Measurements from ENCODE around the gene AFF3.

The AFF3 gene

GRCh38 chr2:100050685-100051084, 91.7 kb downstream of the AFF3 start:
- Histone ChIP-seq H3K27ac (ENCODE audit: low read depth, low read length, poor library complexity, severe bottlenecking) (no peak overlapping the region), H3F3A (ENCODE audit: insufficient read depth, low read length) (no peaks in the 10 kb centered on the region), H3K4me3 (ENCODE audit: low read depth, low read length, poor library complexity, severe bottlenecking) (no peak overlapping the region), H3K27me3 (ENCODE audit: insufficient read depth, low read length) (no peaks in the 10 kb centered on the region), H3K9me3 (ENCODE audit: low read length) (no peaks in the 10 kb centered on the region), H3K9ac (ENCODE audit: low read length) (no peak overlapping the region), H4K20me1 (ENCODE audit: insufficient read depth, low read length) (no peaks in the 10 kb centered on the region), H2AFZ (ENCODE audit: low read length) (no peak overlapping the region), H3K4me1 (ENCODE audit: insufficient read depth, low read length, severe bottlenecking) (no peaks in the 10 kb centered on the region), H3K4me2 (ENCODE audit: low read length) (no peak overlapping the region), H3K36me3 (ENCODE audit: insufficient read depth, low read length) (peaks cover 96% of the 10 kb centered on the region), H3K79me2 (ENCODE audit: insufficient read depth, low read length) (peaks cover 6% of the 10 kb centered on the region; the same call in 1 of the 2 replicates), H3K9me2 (ENCODE audit: low read depth, low read length) (no peaks in the 10 kb centered on the region)
- no peak for TF ChIP-seq EZH2 (IDR thresholded peaks at IDR 0.05; ENCODE audit: borderline replicate concordance, low read length)
- no peak for TF ChIP-seq CTCF (IDR thresholded peaks at IDR 0.05; ENCODE audit: low read length)

- H3K27ac ChIP-seq (ENCODE audit: low read depth, low read length, poor library complexity, severe bottlenecking) = no peak overlapping the region
- H3K9me2 ChIP-seq (ENCODE audit: low read depth, low read length) = no peaks in the 10 kb centered on the region
- H3K9me3 ChIP-seq (ENCODE audit: low read length) = no peaks in the 10 kb centered on the region
- H3F3A ChIP-seq (ENCODE audit: insufficient read depth, low read length) = no peaks in the 10 kb centered on the region
- H3K4me1 ChIP-seq (ENCODE audit: insufficient read depth, low read length, severe bottlenecking) = no peaks in the 10 kb centered on the region
- no peak overlapping the region for H3K4me3 ChIP-seq (ENCODE audit: low read depth, low read length, poor library complexity, severe bottlenecking)
- H4K20me1 ChIP-seq (ENCODE audit: insufficient read depth, low read length) = no peaks in the 10 kb centered on the region
- no peak overlapping the region for H3K4me2 ChIP-seq (ENCODE audit: low read length)
- H2AFZ ChIP-seq (ENCODE audit: low read length) = no peak overlapping the region
- no peak overlapping the region for H3K9ac ChIP-seq (ENCODE audit: low read length)
- peaks cover 17% of the 10 kb centered on the region for H3K79me2 ChIP-seq (ENCODE audit: insufficient read depth, low read length)
- TF ChIP-seq CTCF (IDR thresholded peaks at IDR 0.05; ENCODE audit: low read length) (no peak), EZH2 (IDR thresholded peaks at IDR 0.05; ENCODE audit: borderline replicate concordance, low read length) (no peak)
- peaks cover 92% of the 10 kb centered on the region for H3K36me3 ChIP-seq (ENCODE audit: insufficient read depth, low read length)
- H3K27me3 ChIP-seq (ENCODE audit: insufficient read depth, low read length) = no peaks in the 10 kb centered on the region
Measured at GRCh38 chr2:100046961-100047947, 95.1 kb downstream of the AFF3 start.

- peaks cover 92% of the 10 kb centered on the region for H3K36me3 ChIP-seq (ENCODE audit: insufficient read depth, low read length)
- H3K4me2 ChIP-seq (ENCODE audit: low read length) = no peak overlapping the region
- peaks cover 21% of the 10 kb centered on the region for H3K79me2 ChIP-seq (ENCODE audit: insufficient read depth, low read length)
- no peaks in the 10 kb centered on the region for H3F3A ChIP-seq (ENCODE audit: insufficient read depth, low read length)
- H3K4me3 ChIP-seq (ENCODE audit: low read depth, low read length, poor library complexity, severe bottlenecking) = no peak overlapping the region
- H3K27ac ChIP-seq (ENCODE audit: low read depth, low read length, poor library complexity, severe bottlenecking) = no peak overlapping the region
- no peaks in the 10 kb centered on the region for H3K27me3 ChIP-seq (ENCODE audit: insufficient read depth, low read length)
- H3K9me2 ChIP-seq (ENCODE audit: low read depth, low read length) = no peaks in the 10 kb centered on the region
- no peak for TF ChIP-seq CTCF (IDR thresholded peaks at IDR 0.05; ENCODE audit: low read length)
- no peaks in the 10 kb centered on the region for H3K9me3 ChIP-seq (ENCODE audit: low read length)
- no peaks in the 10 kb centered on the region for H4K20me1 ChIP-seq (ENCODE audit: insufficient read depth, low read length)
- no peaks in the 10 kb centered on the region for H3K4me1 ChIP-seq (ENCODE audit: insufficient read depth, low read length, severe bottlenecking)
- no peak overlapping the region for H3K9ac ChIP-seq (ENCODE audit: low read length)
- no peak overlapping the region for H2AFZ ChIP-seq (ENCODE audit: low read length)
Measured at GRCh38 chr2:100045000-100045399, 97.4 kb downstream of the AFF3 start.

Measured in OCI-LY1 (cell line).